ENCODE measurements around the gene UPK3BL2.
"Not testable (repeated sequence)": the region's sequence is repeated elsewhere in the genome, so short reads cannot be mapped to it uniquely, and the experiment has no call there.

UPK3BL2 gene

GRCh38 chr7:102546353-102546752 is 2.9 kb upstream of the UPK3BL2 start:
- not testable (repeated sequence) for H2AK5ac ChIP-seq (ENCODE audit: low read depth, low read length)
- WGBS, 2 donors (ENCODE audit: extremely low coverage in 2 of 2, insufficient read length in 2 of 2, insufficient replicate concordance in 1 of 2), result no CpG with 5 or more reads among the region's 6 CpGs

DNA sequence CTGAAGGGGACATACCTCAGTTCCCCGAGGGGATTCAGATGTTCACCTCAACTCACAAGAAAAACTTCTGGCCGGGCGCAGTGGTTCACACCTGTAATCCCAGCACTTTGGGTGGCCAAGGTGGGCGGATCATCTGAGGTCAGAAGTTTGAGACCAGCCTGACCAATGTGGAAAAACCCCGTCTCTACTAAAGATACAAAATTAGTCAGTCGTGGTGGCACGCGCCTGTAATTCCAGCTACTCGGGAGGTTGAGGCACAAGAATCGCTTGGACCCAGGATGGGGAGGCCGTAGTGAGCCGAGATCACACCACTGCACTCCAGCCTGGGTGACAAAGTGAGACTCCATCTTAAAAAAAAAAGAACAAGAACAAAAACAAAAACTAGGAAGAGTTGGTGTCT is 1.8 kb upstream of the UPK3BL2 start:
- H3K18ac ChIP-seq (ENCODE audit: low read length); H2AFZ ChIP-seq (ENCODE audit: low read length); H2BK120ac ChIP-seq (ENCODE audit: low read depth, low read length); H2BK12ac ChIP-seq (ENCODE audit: low read length); H3K27ac ChIP-seq (replicated peaks; ENCODE audit: low read length); H3K9me3 ChIP-seq (replicated peaks in 1 of 2; ENCODE audit: control insufficient read depth in 2 of 2, insufficient read depth in 1 of 2, low read depth in 1 of 2, low read length in 2 of 2); H4K91ac ChIP-seq (ENCODE audit: low read depth, low read length, poor library complexity); H3K23ac ChIP-seq (ENCODE audit: low read depth, low read length, poor library complexity); H3K36me3 ChIP-seq (replicated peaks in 1 of 2; ENCODE audit: control insufficient read depth in 2 of 2, insufficient read depth in 2 of 2, low read length in 2 of 2); H3K79me1 ChIP-seq (ENCODE audit: low read depth, low read length); H3K4me2 ChIP-seq (ENCODE audit: insufficient read depth, low read length, poor library complexity, severe bottlenecking); H3K9ac ChIP-seq (ENCODE audit: low read depth, low read length, poor library complexity); H2BK15ac ChIP-seq (ENCODE audit: low read length); H3K4ac ChIP-seq (ENCODE audit: low read length); H3K14ac ChIP-seq (ENCODE audit: low read length); DNase-seq (ENCODE audit: low spot score); H4K8ac ChIP-seq (ENCODE audit: low read depth, low read length); H3K27me3 ChIP-seq (ENCODE audit: control insufficient read depth in 3 of 3, insufficient read depth in 3 of 3, low read depth in 1 of 3, low read length in 3 of 3); H3K4me1 ChIP-seq (ENCODE audit: control insufficient read depth in 2 of 2, insufficient read depth in 1 of 2, low read depth in 1 of 2, low read length in 2 of 2); H2BK5ac ChIP-seq (ENCODE audit: low read length); H3K4me3 ChIP-seq (ENCODE audit: low read length in 2 of 2); H2AK5ac ChIP-seq (ENCODE audit: low read depth, low read length): not testable (repeated sequence)
- WGBS, 2 donors (ENCODE audit: extremely low coverage in 2 of 2, insufficient read length in 2 of 2, insufficient replicate concordance in 1 of 2), result no CpG with 5 or more reads among the region's 12 CpGs

More at GRCh38 chr7:102546353-102546752, 2.9 kb upstream of the UPK3BL2 start:
- H2BK15ac ChIP-seq (ENCODE audit: low read length); H4K8ac ChIP-seq (ENCODE audit: low read depth, low read length); H3K23ac ChIP-seq (ENCODE audit: low read depth, low read length, poor library complexity); H3K9me3 ChIP-seq (replicated peaks in 1 of 2; ENCODE audit: control insufficient read depth in 2 of 2, insufficient read depth in 1 of 2, low read depth in 1 of 2, low read length in 2 of 2); H3K36me3 ChIP-seq (replicated peaks in 1 of 2; ENCODE audit: control insufficient read depth in 2 of 2, insufficient read depth in 2 of 2, low read length in 2 of 2); H4K91ac ChIP-seq (ENCODE audit: low read depth, low read length, poor library complexity); H3K4ac ChIP-seq (ENCODE audit: low read length); H3K14ac ChIP-seq (ENCODE audit: low read length); H2BK120ac ChIP-seq (ENCODE audit: low read depth, low read length); H2AFZ ChIP-seq (ENCODE audit: low read length); H3K4me1 ChIP-seq (ENCODE audit: control insufficient read depth in 2 of 2, insufficient read depth in 1 of 2, low read depth in 1 of 2, low read length in 2 of 2); H2BK12ac ChIP-seq (ENCODE audit: low read length); H3K4me2 ChIP-seq (ENCODE audit: insufficient read depth, low read length, poor library complexity, severe bottlenecking); H3K27ac ChIP-seq (replicated peaks; ENCODE audit: low read length); H3K18ac ChIP-seq (ENCODE audit: low read length); H3K79me1 ChIP-seq (ENCODE audit: low read depth, low read length); H2BK5ac ChIP-seq (ENCODE audit: low read length); H3K9ac ChIP-seq (ENCODE audit: low read depth, low read length, poor library complexity); H3K4me3 ChIP-seq (ENCODE audit: low read length in 2 of 2); DNase-seq (ENCODE audit: low spot score); H3K27me3 ChIP-seq (ENCODE audit: control insufficient read depth in 3 of 3, insufficient read depth in 3 of 3, low read depth in 1 of 3, low read length in 3 of 3): not testable (repeated sequence)

DNA sequence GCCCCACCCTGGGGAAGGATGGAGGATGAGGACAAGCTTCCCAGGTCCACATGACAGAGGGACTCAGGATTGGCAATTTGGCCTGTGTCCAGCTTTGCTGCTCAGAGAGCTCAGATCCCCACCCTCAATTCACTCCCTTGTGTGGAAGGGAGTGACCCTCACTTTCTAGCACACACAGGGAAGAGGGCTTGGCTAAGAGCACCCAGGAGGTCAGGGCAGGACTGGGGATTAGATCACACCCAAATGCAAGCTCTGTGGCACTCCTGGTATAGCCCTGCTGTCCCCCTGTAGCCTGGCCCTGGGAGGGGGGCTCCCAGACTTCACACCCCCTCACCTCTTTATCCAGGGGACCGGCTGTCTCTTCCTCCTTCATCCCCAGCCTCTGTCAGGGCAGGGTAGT is 876 bp upstream of the UPK3BL2 start:
- no CpG with 5 or more reads among the region's 1 CpG for WGBS, 2 donors (ENCODE audit: extremely low coverage in 2 of 2, insufficient read length in 2 of 2, insufficient replicate concordance in 1 of 2)
- not testable (repeated sequence) for H3K23ac ChIP-seq (ENCODE audit: low read depth, low read length, poor library complexity); H3K18ac ChIP-seq (ENCODE audit: low read length)

DNA sequence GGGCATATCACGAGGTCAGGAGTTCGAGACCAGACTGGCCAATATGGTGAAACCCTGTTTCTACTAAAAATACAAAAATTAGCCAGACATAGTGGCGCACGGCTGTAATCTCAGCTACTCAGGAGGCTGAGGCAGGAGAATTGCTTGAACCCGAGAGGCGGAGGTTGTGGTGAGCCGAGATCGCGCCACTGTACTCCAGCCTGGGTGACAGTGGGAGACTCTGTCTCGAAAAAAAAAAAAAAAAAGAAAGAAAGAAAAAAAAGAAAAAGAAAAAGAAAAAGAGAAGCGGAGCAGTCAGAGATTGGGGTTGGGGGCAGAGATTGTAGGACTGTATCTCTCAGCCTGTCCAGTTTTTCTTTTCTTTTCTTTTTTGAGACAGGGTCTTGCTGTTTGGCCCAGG is 725 bp downstream of the UPK3BL2 start:
- not testable (repeated sequence) for H3K79me1 ChIP-seq (ENCODE audit: low read depth, low read length); H2BK5ac ChIP-seq (ENCODE audit: low read length); H2BK12ac ChIP-seq (ENCODE audit: low read length); H3K9ac ChIP-seq (ENCODE audit: low read depth, low read length, poor library complexity); H3K4me1 ChIP-seq (ENCODE audit: control insufficient read depth in 2 of 2, insufficient read depth in 1 of 2, low read depth in 1 of 2, low read length in 2 of 2); H4K91ac ChIP-seq (ENCODE audit: low read depth, low read length, poor library complexity); DNase-seq (ENCODE audit: low spot score); H2AFZ ChIP-seq (ENCODE audit: low read length); H3K18ac ChIP-seq (ENCODE audit: low read length); H2BK15ac ChIP-seq (ENCODE audit: low read length); H3K4me3 ChIP-seq (ENCODE audit: low read length in 2 of 2); H3K36me3 ChIP-seq (replicated peaks in 1 of 2; ENCODE audit: control insufficient read depth in 2 of 2, insufficient read depth in 2 of 2, low read length in 2 of 2); H3K4me2 ChIP-seq (ENCODE audit: insufficient read depth, low read length, poor library complexity, severe bottlenecking); H3K27ac ChIP-seq (replicated peaks; ENCODE audit: low read length); H3K23ac ChIP-seq (ENCODE audit: low read depth, low read length, poor library complexity); H2BK120ac ChIP-seq (ENCODE audit: low read depth, low read length); H4K8ac ChIP-seq (ENCODE audit: low read depth, low read length); H2AK5ac ChIP-seq (ENCODE audit: low read depth, low read length); H3K9me3 ChIP-seq (replicated peaks in 1 of 2; ENCODE audit: control insufficient read depth in 2 of 2, insufficient read depth in 1 of 2, low read depth in 1 of 2, low read length in 2 of 2); H3K27me3 ChIP-seq (ENCODE audit: control insufficient read depth in 3 of 3, insufficient read depth in 3 of 3, low read depth in 1 of 3, low read length in 3 of 3); H3K14ac ChIP-seq (ENCODE audit: low read length); H3K4ac ChIP-seq (ENCODE audit: low read length)
- no CpG with 5 or more reads among the region's 11 CpGs for WGBS, 2 donors (ENCODE audit: extremely low coverage in 2 of 2, insufficient read length in 2 of 2, insufficient replicate concordance in 1 of 2)

More for the DNA sequence above, 876 bp upstream of the UPK3BL2 start:
- not testable (repeated sequence) for H2AFZ ChIP-seq (ENCODE audit: low read length); H3K4me1 ChIP-seq (ENCODE audit: control insufficient read depth in 2 of 2, insufficient read depth in 1 of 2, low read depth in 1 of 2, low read length in 2 of 2); H3K4me2 ChIP-seq (ENCODE audit: insufficient read depth, low read length, poor library complexity, severe bottlenecking); H3K14ac ChIP-seq (ENCODE audit: low read length); H2BK15ac ChIP-seq (ENCODE audit: low read length); H3K4ac ChIP-seq (ENCODE audit: low read length); H2BK120ac ChIP-seq (ENCODE audit: low read depth, low read length); H2BK12ac ChIP-seq (ENCODE audit: low read length); H3K27me3 ChIP-seq (ENCODE audit: control insufficient read depth in 3 of 3, insufficient read depth in 3 of 3, low read depth in 1 of 3, low read length in 3 of 3); H4K91ac ChIP-seq (ENCODE audit: low read depth, low read length, poor library complexity); H4K8ac ChIP-seq (ENCODE audit: low read depth, low read length); H2BK5ac ChIP-seq (ENCODE audit: low read length); H3K36me3 ChIP-seq (replicated peaks in 1 of 2; ENCODE audit: control insufficient read depth in 2 of 2, insufficient read depth in 2 of 2, low read length in 2 of 2); H3K9me3 ChIP-seq (replicated peaks in 1 of 2; ENCODE audit: control insufficient read depth in 2 of 2, insufficient read depth in 1 of 2, low read depth in 1 of 2, low read length in 2 of 2); H2AK5ac ChIP-seq (ENCODE audit: low read depth, low read length); H3K27ac ChIP-seq (replicated peaks; ENCODE audit: low read length); H3K4me3 ChIP-seq (ENCODE audit: low read length in 2 of 2); DNase-seq (ENCODE audit: low spot score); H3K9ac ChIP-seq (ENCODE audit: low read depth, low read length, poor library complexity); H3K79me1 ChIP-seq (ENCODE audit: low read depth, low read length)

Measured in neuronal stem cell (in vitro differentiated cells).